Endothelial cell of umbilical vein (primary cell): ENCODE results near the gene PRXL2B. TPM values are rescaled to one million over a fixed set of nuclear protein-coding genes. Genes with fewer than 3 reads are reported as not detected.
A peak's percentile ranks its signal among the peaks of the same experiment; 100 is the strongest.

ENCODE experiments used
- Bru-seq: library from RNA; stranded (reverse); fragments of 400-500 nt; gene quantifications from one replicate; lab custom pipeline; 2021; lab: Mats Ljungman, UMichigan
- BruChase-seq, 2 experiments: library from RNA; stranded (reverse); fragments of 400-500 nt; gene quantifications; one replicate each; lab custom pipeline; 2021; lab: Mats Ljungman, UMichigan
- BruUV-seq: library from RNA; stranded (reverse); fragments of 400-500 nt; replicated peaks from 2 replicates; lab custom pipeline; 2021; lab: Mats Ljungman, UMichigan
- CTCF ChIA-PET: fragments of 300-600, 350-600 bp; sonication (Branson Sonifier 250); formaldehyde crosslinking; loops from one replicate; lab custom pipeline; 2021; ENCODE audit warnings: antibody characterized with exemption, inconsistent platforms; lab: Charles Lee
- POLR2A ChIA-PET: fragments of 300-600, 350-600 bp; sonication (Branson Sonifier 250); formaldehyde crosslinking; loops from one replicate; lab custom pipeline; 2021; ENCODE audit warnings: antibody characterized with exemption, inconsistent platforms; lab: Charles Lee
- DNase-seq: peaks from one replicate; pipeline ENCODE4 v3.0.0-alpha.2; 2011; ENCODE audit warnings: low read depth, low spot score
- FAIRE-seq: peaks from 2 replicates; lab custom pipeline; 2011; peaks lifted over from hg19 to GRCh38; lab: Jason Lieb, UNC
- H2AFZ ChIP-seq: 2 replicates; pipeline ENCODE4 v1.6.0; 2012; ENCODE audit warnings: low read depth, low read length, control low read depth, inconsistent platforms
- H3K27ac ChIP-seq: 2 replicates; pipeline ENCODE4 v1.5.1; 2011; ENCODE audit warnings: low read depth, mild to moderate bottlenecking, control low read depth, low read length, moderate library complexity; ENCODE audit not compliant: insufficient read depth
- H3K27me3 ChIP-seq, 2 experiments: 2 replicates each; pipeline versions ENCODE4 v1.6.0 to v1.6.1; 2011; ENCODE audit warnings: low read length in 2 of 2, mixed read lengths in 1 of 2; ENCODE audit not compliant: control insufficient read depth in 2 of 2, insufficient read depth in 2 of 2
- H3K36me3 ChIP-seq, 2 experiments: 2 replicates in 1 of 2; 3 replicates in 1 of 2; pipeline ENCODE4 v1.5.1; 2011; ENCODE audit warnings: low read length in 2 of 2, mild to moderate bottlenecking in 1 of 2, moderate library complexity in 1 of 2; ENCODE audit not compliant: control insufficient read depth in 2 of 2, insufficient read depth in 2 of 2; ENCODE audit errors: extremely low read depth in 1 of 2
- H3K4me1 ChIP-seq: 3 replicates; pipeline ENCODE4 v1.5.1; 2011; ENCODE audit warnings: mild to moderate bottlenecking, low read length; ENCODE audit not compliant: control insufficient read depth, insufficient read depth; ENCODE audit errors: extremely low read depth
- H3K4me2 ChIP-seq: 2 replicates; pipeline ENCODE4 v1.6.1; 2011; ENCODE audit warnings: low read length, control low read depth, mixed read lengths; ENCODE audit not compliant: insufficient read depth
- H3K4me3 ChIP-seq, 3 experiments: fragments of 200-600 bp in 1 of 3; sonication (generic), shearing (Covaris generic) in 1 of 3; replicated peaks in 1 of 3; 2 replicates each; pipeline ENCODE4 v1.5.1; 2011 to 2016; ENCODE audit warnings: control low read depth in 3 of 3, low read length in 3 of 3, mild to moderate bottlenecking in 2 of 3, inconsistent platforms in 1 of 3, low read depth in 1 of 3, moderate library complexity in 1 of 3; ENCODE audit not compliant: insufficient read depth in 1 of 3
- H3K79me2 ChIP-seq: 2 replicates; pipeline ENCODE4 v1.6.0; 2012; ENCODE audit warnings: low read length, inconsistent platforms; ENCODE audit not compliant: control insufficient read depth, insufficient read depth
- H3K9ac ChIP-seq: replicated peaks from 2 replicates; pipeline ENCODE3; 2011; ENCODE audit warnings: low read length, control low read depth; ENCODE audit not compliant: insufficient read depth; ENCODE audit errors: extremely low read depth
- H3K9me1 ChIP-seq: replicated peaks from 3 replicates; pipeline ENCODE4 v1.6.0; 2011; ENCODE audit warnings: mild to moderate bottlenecking, low read length; ENCODE audit not compliant: control insufficient read depth, insufficient read depth; ENCODE audit errors: extremely low read depth
- H3K9me3 ChIP-seq: replicated peaks from 2 replicates; pipeline ENCODE4 v1.5.1; 2012; ENCODE audit warnings: low read length, inconsistent platforms; ENCODE audit not compliant: control insufficient read depth, insufficient read depth
- H4K20me1 ChIP-seq: replicated peaks from 2 replicates; pipeline ENCODE3; 2011; ENCODE audit warnings: mild to moderate bottlenecking, low read length; ENCODE audit not compliant: control insufficient read depth, insufficient read depth; ENCODE audit errors: extremely low read depth
- EZH2 ChIP-seq: IDR thresholded peaks from 2 replicates; pipeline ENCODE4 v1.6.1; 2012; ENCODE audit warnings: borderline replicate concordance, low read depth, mild to moderate bottlenecking, moderate library complexity, low read length, inconsistent platforms; ENCODE audit not compliant: severe bottlenecking
- FOS ChIP-seq: IDR thresholded peaks from 2 replicates; pipeline ENCODE4 v1.6.1; 2011; ENCODE audit warnings: mild to moderate bottlenecking, low read length, moderate library complexity, borderline replicate concordance; ENCODE audit not compliant: insufficient read depth
- GATA2 ChIP-seq: IDR thresholded peaks from 2 replicates; pipeline ENCODE4 v1.7.0; 2011; ENCODE audit warnings: low read depth, mild to moderate bottlenecking, moderate library complexity, mixed read lengths, low read length; ENCODE audit not compliant: insufficient read length, insufficient read depth
- JUN ChIP-seq: IDR thresholded peaks from 2 replicates; pipeline ENCODE4 v1.6.1; 2011; ENCODE audit warnings: borderline replicate concordance, low read depth; ENCODE audit not compliant: insufficient read length, insufficient read depth
- MYC ChIP-seq: IDR thresholded peaks from one replicate; pipeline ENCODE4 v1.6.1; 2011; ENCODE audit warnings: mild to moderate bottlenecking, low read depth, low read length
- POLR2A ChIP-seq: IDR thresholded peaks from 2 replicates; pipeline ENCODE4 v1.6.1; 2012; ENCODE audit warnings: low read depth, mild to moderate bottlenecking, control low read depth, low read length
- POLR2AphosphoS5 ChIP-seq: IDR thresholded peaks from 2 replicates; pipeline ENCODE4 v1.6.1; 2012; ENCODE audit warnings: low read depth, mild to moderate bottlenecking, control low read depth, low read length, moderate library complexity; ENCODE audit not compliant: insufficient read depth
- dilution Hi-C: fragments of 300-500 bp; cut with MboI; formaldehyde crosslinking; loops from one replicate; pipeline ENCODE4 v1.15.0; 2019; ENCODE audit warnings: low sequenced_read_pairs; ENCODE audit not compliant: extremely low pct_ligation_motif_present
- intact Hi-C: fragments of 100-400 bp; cut with micrococcal nuclease; formaldehyde crosslinking; loops from one replicate; pipeline ENCODE4 v1.10.0; 2022
- long read RNA-seq: library from polyadenylated mRNA; stranded (forward); transcript quantifications from one replicate; pipeline ENCODE4 v2.0.0, GENCODE V29; 2021
- polyA minus RNA-seq, 3 experiments: library from RNA; depleted of rRNA, polyadenylated mRNA; stranded (reverse); fragments of >200 nt; gene quantifications; 1 replicate in 1 of 3; 2 replicates in 2 of 3; pipeline ENCODE4 v1.2.3, GENCODE V29; 2011
- polyA plus RNA-seq, 4 experiments: library from polyadenylated mRNA; depleted of rRNA in 3 of 4; stranded (reverse) in 3 of 4; unstranded in 1 of 4; fragments of >200 nt; gene quantifications; 2 replicates each; pipeline versions ENCODE4 v1.2.1 to v1.2.3, GENCODE V29; 2011 to 2012; ENCODE audit warnings: missing spikeins in 1 of 4
- total RNA-seq: library from RNA; stranded (reverse); gene quantifications from 2 replicates; pipeline ENCODE4 v1.2.3, GENCODE V29; 2021
- TF ChIP-seq, protein P1 (sequence below), 2 donors: IDR thresholded peaks; 1 replicate in 1 of 2; 2 replicates in 1 of 2; pipeline ENCODE4 v1.5.1; 2011; ENCODE audit warnings: low read length in 2 of 2, mild to moderate bottlenecking in 2 of 2, moderate library complexity in 2 of 2, control low read depth in 1 of 2, inconsistent platforms in 1 of 2, low read depth in 1 of 2; ENCODE audit not compliant: insufficient read depth in 1 of 2; ENCODE audit errors: extremely low read depth in 1 of 2
- TF ChIP-seq, protein P2 (sequence below): IDR thresholded peaks from 2 replicates; pipeline ENCODE4 v1.6.1; 2011; ENCODE audit not compliant: insufficient read depth, insufficient read length

The PRXL2B gene, protein sequence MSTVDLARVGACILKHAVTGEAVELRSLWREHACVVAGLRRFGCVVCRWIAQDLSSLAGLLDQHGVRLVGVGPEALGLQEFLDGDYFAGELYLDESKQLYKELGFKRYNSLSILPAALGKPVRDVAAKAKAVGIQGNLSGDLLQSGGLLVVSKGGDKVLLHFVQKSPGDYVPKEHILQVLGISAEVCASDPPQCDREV
- 55.8 and 56.8 TPM in 2 replicates for total RNA-seq
- polyA plus RNA-seq = 29.6 and 39.3 TPM in 2 replicates
- polyA plus RNA-seq (2011; cell fraction: cytosol; rRNA removed) = 28.5 and 33.2 TPM in 2 replicates
- 32.5 and 39.1 TPM in 2 replicates for polyA plus RNA-seq (2011; cell fraction: nucleus; rRNA removed)
- 40.0 and 43.3 TPM in 2 replicates for polyA plus RNA-seq (2012)
- polyA minus RNA-seq = 15.0 and 18.6 TPM in 2 replicates
- polyA minus RNA-seq (2011; cell fraction: cytosol; rRNA and poly(A)+ RNA removed) = 5.0 TPM
- 6.7 and 8.4 TPM in 2 replicates for polyA minus RNA-seq (2011; cell fraction: nucleus; rRNA and poly(A)+ RNA removed)
- percentile 47 among the genes with signal in this experiment for Bru-seq, nascent RNA
- BruChase-seq, experiment 1, labeled RNA remaining after a 6-hour chase = percentile 92 among the genes with signal in this experiment
- percentile 70 among the genes with signal in this experiment for BruChase-seq, experiment 2, labeled RNA remaining after a 2-hour chase
- long read RNA-seq, transcript PRXL2B-204 (7 exons, 2,749 nt) = major isoform, 50 of 200 reads
- long read RNA-seq, transcript PRXL2B-203 (7 exons, 2,689 nt) = major isoform, 50 of 200 reads
- long read RNA-seq, partial matches to known transcripts = 23 of 200 reads
- long read RNA-seq, other reads (novel, unspliced or antisense) = 69 of 200 reads

DNA sequence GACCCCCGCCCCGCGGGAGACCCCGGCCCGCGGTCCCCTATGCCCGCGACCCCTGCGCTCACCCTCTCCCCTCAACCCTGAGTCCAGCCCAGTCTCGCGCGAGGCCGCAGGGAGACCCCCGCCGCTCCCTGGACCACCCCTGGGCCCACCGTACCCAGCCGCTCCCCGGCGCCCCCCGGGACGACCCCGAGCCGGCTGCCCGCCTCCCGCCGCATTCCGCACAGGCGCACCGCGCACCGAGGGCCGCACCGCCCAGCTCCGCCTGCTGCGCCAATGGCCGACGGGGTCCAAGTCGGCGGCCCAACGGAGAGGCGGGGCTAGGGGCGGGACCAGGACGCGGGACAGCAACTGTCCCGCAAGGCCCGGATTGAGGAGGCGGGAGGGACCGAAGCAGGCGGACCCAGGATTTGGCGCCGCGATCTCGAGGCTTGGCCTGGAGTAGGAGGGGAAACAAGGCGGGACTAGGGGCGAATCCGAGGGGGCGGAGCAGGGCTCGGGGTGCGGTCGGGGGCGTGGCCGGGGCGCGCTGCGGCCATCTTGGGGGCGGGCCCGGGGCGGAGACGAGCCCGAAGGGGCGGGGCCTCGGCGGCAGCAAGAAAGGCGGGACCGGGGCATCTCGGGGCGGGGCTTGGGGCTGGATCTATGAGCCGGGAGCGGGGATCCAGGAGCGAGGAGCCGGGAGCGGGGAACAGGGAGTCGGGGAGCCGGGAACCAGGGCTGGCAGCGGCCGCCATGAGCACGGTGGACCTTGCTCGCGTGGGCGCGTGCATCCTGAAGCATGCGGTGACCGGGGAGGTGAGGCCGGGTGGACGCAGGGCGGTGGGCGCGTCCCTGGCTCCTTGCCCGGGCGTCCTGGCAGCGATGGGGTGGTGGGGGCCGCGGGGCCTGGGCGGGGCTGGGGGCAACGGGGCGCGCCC lies at the start of gene PRXL2B:
Gene PRXL2B (plus strand): TSS at position 624 of the 917 bp plus-strand sequence. CDS start 109 bp downstream, at position 733.
- H3K4me2 ChIP-seq = peak within 1 kb of the TSS; percentile 86
- no peaks in the 10 kb centered on the region for H3K9me1 ChIP-seq
- peaks cover 15% of the 10 kb centered on the region for H3K4me1 ChIP-seq
- ChIA-PET POLR2A (interaction anchor here (1.4 kb wide), 1 partner anchor 30 kb away, joined by 3 read pairs; the partner anchor contains the start of gene TNFRSF14), CTCF (interaction anchor here (0.7 to 3.1 kb wide), 9 partner anchors 25 to 838 kb away, joined by 3 to 14 read pairs (median 3); partner anchors contain the start of genes PANK4 and TNFRSF14)
- DNase-seq (peak; percentile 98), FAIRE-seq (peak; percentile 98)
- H3K27me3 ChIP-seq = no peaks in the 10 kb centered on the region
- H3K9me3 ChIP-seq = no peaks in the 10 kb centered on the region
- TF ChIP-seq, protein P1, sequence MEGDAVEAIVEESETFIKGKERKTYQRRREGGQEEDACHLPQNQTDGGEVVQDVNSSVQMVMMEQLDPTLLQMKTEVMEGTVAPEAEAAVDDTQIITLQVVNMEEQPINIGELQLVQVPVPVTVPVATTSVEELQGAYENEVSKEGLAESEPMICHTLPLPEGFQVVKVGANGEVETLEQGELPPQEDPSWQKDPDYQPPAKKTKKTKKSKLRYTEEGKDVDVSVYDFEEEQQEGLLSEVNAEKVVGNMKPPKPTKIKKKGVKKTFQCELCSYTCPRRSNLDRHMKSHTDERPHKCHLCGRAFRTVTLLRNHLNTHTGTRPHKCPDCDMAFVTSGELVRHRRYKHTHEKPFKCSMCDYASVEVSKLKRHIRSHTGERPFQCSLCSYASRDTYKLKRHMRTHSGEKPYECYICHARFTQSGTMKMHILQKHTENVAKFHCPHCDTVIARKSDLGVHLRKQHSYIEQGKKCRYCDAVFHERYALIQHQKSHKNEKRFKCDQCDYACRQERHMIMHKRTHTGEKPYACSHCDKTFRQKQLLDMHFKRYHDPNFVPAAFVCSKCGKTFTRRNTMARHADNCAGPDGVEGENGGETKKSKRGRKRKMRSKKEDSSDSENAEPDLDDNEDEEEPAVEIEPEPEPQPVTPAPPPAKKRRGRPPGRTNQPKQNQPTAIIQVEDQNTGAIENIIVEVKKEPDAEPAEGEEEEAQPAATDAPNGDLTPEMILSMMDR (IDR thresholded peaks at IDR 0.05; ENCODE audit: extremely low read depth in 1 of 2, insufficient read depth in 1 of 2, low read depth in 1 of 2, low read length in 2 of 2) = no peak
- peak; percentile 33 for TF ChIP-seq POLR2A
- TF ChIP-seq JUN = no peak
- TF ChIP-seq GATA2 = no peak
- no peak for TF ChIP-seq FOS
- TF ChIP-seq, protein P2, sequence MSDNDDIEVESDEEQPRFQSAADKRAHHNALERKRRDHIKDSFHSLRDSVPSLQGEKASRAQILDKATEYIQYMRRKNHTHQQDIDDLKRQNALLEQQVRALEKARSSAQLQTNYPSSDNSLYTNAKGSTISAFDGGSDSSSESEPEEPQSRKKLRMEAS = peak; percentile 1
- no peak for TF ChIP-seq MYC
- TF ChIP-seq EZH2 = no peak
- no peak for TF ChIP-seq POLR2AphosphoS5
- H3K4me3 ChIP-seq = peak within 1 kb of the TSS; percentile 56 to 73 (median 61)
- peaks cover 5% of the 10 kb centered on the region for H3K79me2 ChIP-seq
- intact Hi-C loops (loop anchor here (1.0 to 5.0 kb wide), 7 partner anchors 25 to 1314 kb away; partner anchors contain the start of genes C1orf174 and PANK4), dilution Hi-C loops (no loop called here)
- no TSS peak for BruUV-seq
- H4K20me1 ChIP-seq = no peaks in the 10 kb centered on the region
- peak within 1 kb of the TSS; percentile 75 for H3K27ac ChIP-seq
- peaks cover 3% of the 10 kb centered on the region in 2 experiments for H3K36me3 ChIP-seq
- H3K9ac ChIP-seq = peak within 1 kb of the TSS; percentile 73
- peak within 1 kb of the TSS; percentile 92 for H2AFZ ChIP-seq
